ENCODE results near the gene SULT6B1. TPM values are rescaled to one million over a fixed set of nuclear protein-coding genes. Genes with fewer than 3 reads are reported as not detected.

Gene SULT6B1
- total RNA-seq, 2 experiments from 2014 or later, result not detected

DNA sequence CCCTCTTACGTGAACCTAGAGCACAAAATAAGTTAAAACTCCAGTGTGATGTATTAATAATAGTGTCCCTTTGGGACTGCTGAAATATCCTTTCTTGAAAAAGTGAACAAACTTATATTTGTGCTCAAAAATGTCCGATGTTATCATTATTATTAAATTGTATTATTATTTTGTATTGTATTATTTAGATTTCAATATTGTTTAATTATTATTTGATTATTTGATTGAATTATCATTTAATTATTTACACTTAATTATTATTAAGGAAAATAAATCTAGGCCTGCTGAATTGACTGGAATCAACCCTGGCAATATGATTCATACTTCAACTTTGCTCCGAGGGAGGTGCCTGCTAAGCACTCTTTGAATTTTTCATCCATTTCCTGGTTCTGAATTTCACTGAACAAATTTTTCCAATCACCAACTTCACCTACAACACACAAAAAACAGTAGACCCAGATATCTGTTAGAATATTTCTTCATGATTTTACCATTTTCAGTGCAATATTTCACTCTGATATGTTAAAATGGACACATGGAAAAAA is 20.8 kb downstream of the SULT6B1 start:
- H3K36me3 Mint-ChIP-seq (ENCODE audit: low read depth), result peaks cover 10% of the 10 kb centered on the region
- CTCF ChIA-PET, result interaction anchor here (0.7 to 3.3 kb wide), 14 partner anchors 9 to 229 kb away, joined by 3 to 24 read pairs (median 5); partner anchors contain the start of gene EIF2AK2
- DNase-seq (no peak), ATAC-seq (no peak)
- H3K9me3 Mint-ChIP-seq (ENCODE audit: insufficient read depth), result peaks cover 19% of the 10 kb centered on the region
- POLR2A ChIA-PET, result interaction anchor here (0.6 to 1.1 kb wide), 2 partner anchors 10 to 96 kb away, joined by 3 read pairs; no protein-coding TSS in a partner anchor
- H3K27ac Mint-ChIP-seq, result no peak overlapping the region
- no peaks in the 10 kb centered on the region for H3K27me3 Mint-ChIP-seq (ENCODE audit: low read depth)
- no peaks in the 10 kb centered on the region for H3K4me1 Mint-ChIP-seq (ENCODE audit: low read depth)
- no peak overlapping the region for H3K4me3 Mint-ChIP-seq

GRCh38 chr2:37164757-37165156 is 23.7 kb downstream of the SULT6B1 start:
- CTCF ChIA-PET, result no interaction called here
- no peak for ATAC-seq

DNA sequence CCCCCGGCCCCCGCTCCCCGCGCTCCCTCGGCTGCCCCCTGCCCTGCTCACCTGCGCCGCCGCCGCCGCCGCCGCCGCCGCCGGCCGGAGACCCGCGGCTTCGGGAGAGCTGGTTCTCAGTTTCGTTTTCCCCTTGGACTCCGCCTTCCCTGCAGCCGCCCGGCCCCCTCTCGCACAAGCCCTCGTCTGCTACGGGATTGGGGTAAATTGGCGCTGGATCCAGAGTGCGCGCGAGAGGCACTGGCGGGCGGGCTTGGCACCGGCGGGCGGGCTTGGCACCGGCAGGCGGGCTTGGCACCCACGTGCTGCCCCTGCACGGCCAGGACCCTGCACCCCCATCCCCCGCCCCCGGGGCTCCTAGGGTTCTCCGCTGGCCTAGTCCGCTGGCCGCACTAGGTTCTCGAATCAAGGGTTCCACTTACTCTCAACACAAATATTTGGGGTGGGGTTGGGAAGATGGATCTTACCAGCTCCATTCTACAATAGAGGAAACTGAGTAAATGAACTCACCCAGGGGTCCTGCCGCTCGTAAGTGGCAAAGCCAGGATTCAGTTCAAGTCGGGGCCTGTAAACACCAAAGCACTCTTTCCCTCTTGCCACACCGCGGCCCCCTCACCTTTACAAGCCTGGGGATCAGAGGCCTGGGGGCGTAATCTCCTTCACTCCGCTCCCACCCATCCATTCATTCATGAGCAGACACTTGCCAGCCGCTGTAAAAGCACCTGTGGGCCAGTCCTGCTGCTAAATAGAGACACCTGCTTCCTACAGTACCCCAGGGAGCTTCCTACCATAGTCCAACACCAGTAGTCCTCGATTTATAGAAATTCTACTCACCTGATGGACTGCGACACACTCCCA is 31.4 kb downstream of the SULT6B1 start, which contains the start of gene EIF2AK2:
TSS of gene EIF2AK2 (minus strand) at position 124 of the 858 bp plus-strand sequence. CDS start 9,174 bp downstream, outside the sequence.
- CTCF ChIA-PET, result interaction anchor here (0.8 to 3.3 kb wide), 2 partner anchors 11 to 75 kb away, joined by 3 to 24 read pairs; no protein-coding TSS in a partner anchor
- H3K27me3 Mint-ChIP-seq (ENCODE audit: low read depth), result no peaks in the 10 kb centered on the region
- H3K4me1 Mint-ChIP-seq (ENCODE audit: low read depth), result peaks cover 44% of the 10 kb centered on the region
- peak within 1 kb of the TSS; percentile 98 for H3K27ac Mint-ChIP-seq
- no peaks in the 10 kb centered on the region for H3K9me3 Mint-ChIP-seq (ENCODE audit: insufficient read depth)
- peak within 1 kb of the TSS; percentile 98 for H3K4me3 Mint-ChIP-seq
- peaks cover 38% of the 10 kb centered on the region for H3K36me3 Mint-ChIP-seq (ENCODE audit: low read depth)
- DNase-seq (peak; percentile 94), ATAC-seq (peak; percentile 97)
- POLR2A ChIA-PET, result interaction anchor here (0.6 to 2.7 kb wide), 16 partner anchors 9 to 1871 kb away, joined by 3 to 12 read pairs (median 4); partner anchors contain the start of genes CEBPZ, CEBPZOS, HNRNPLL and NDUFAF7

More at GRCh38 chr2:37164757-37165156, 23.7 kb downstream of the SULT6B1 start:
- Mint-ChIP-seq H3K4me3 (no peak overlapping the region), H3K4me1 (ENCODE audit: low read depth) (peaks cover 3% of the 10 kb centered on the region), H3K36me3 (ENCODE audit: low read depth) (peaks cover 10% of the 10 kb centered on the region), H3K27me3 (ENCODE audit: low read depth) (no peaks in the 10 kb centered on the region), H3K9me3 (ENCODE audit: insufficient read depth) (peaks cover 19% of the 10 kb centered on the region), H3K27ac (no peak overlapping the region)
- no peak for DNase-seq
- POLR2A ChIA-PET, result no interaction called here

GRCh38 chr2:37156071-37156856 is 32.2 kb downstream of the SULT6B1 start:
- H3K4me1 Mint-ChIP-seq (ENCODE audit: low read depth), result peaks cover 51% of the 10 kb centered on the region
- no peaks in the 10 kb centered on the region for H3K9me3 Mint-ChIP-seq (ENCODE audit: insufficient read depth)
- CTCF ChIA-PET, result interaction anchor here (0.8 to 3.3 kb wide), 2 partner anchors 12 to 76 kb away, joined by 3 to 24 read pairs; no protein-coding TSS in a partner anchor
- H3K36me3 Mint-ChIP-seq (ENCODE audit: low read depth), result peaks cover 46% of the 10 kb centered on the region
- H3K27me3 Mint-ChIP-seq (ENCODE audit: low read depth), result no peaks in the 10 kb centered on the region
- POLR2A ChIA-PET, result interaction anchor here (0.6 to 2.7 kb wide), 14 partner anchors 8 to 1872 kb away, joined by 3 to 12 read pairs (median 4); partner anchors contain the start of genes CEBPZ, CEBPZOS, HNRNPLL and NDUFAF7
- DNase-seq, result peak; percentile 57
- H3K27ac Mint-ChIP-seq, result peak overlapping the region; percentile 98
- peak overlapping the region; percentile 98 for H3K4me3 Mint-ChIP-seq
- ATAC-seq, result peak; percentile 36

DNA sequence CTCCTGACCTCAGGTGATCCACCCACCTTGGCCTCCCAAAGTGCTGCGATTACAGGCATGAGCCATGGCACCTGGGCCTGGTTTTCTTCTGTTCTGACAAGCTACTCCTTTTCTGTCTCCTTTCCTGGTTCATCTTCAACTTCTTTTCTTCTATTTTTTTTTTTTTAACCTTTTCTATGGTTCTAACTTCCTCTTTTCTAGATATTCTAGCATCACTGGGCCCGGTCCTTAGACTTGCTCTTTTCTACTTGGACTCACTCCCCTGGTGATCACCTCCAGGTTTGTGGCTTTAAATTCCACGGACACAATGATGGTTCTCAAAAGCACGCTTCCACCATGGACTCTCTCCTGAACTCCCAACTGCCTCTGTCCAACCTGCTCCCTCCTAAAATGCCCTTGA is 33.7 kb downstream of the SULT6B1 start:
- Mint-ChIP-seq H3K4me3 (peak overlapping the region; percentile 98), H3K4me1 (ENCODE audit: low read depth) (peaks cover 58% of the 10 kb centered on the region), H3K27ac (peak overlapping the region; percentile 98), H3K27me3 (ENCODE audit: low read depth) (no peaks in the 10 kb centered on the region), H3K36me3 (ENCODE audit: low read depth) (peaks cover 57% of the 10 kb centered on the region), H3K9me3 (ENCODE audit: insufficient read depth) (no peaks in the 10 kb centered on the region)
- no peak for ATAC-seq
- CTCF ChIA-PET, result no interaction called here
- POLR2A ChIA-PET, result no interaction called here
- no peak for DNase-seq

DNA sequence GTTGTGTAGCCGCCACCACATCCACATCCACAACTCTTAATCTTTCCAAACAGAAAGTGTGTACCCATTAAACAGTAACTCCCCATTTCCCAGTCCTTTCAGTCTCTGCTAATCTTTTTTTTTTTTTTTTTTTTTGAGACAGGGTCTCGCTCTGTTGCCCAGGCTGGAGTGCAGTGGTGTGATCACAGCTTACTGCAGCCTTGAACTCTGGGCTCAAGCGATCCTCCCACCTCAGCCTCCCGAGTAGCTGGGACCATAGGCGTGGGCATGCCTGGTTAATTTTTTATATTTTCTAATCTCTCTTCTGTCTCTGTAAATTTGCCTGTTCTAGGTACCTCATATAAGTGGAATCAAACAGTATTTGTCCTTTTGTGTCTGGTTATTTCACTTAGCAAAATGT is 35.2 kb downstream of the SULT6B1 start:
- ChIA-PET POLR2A (no interaction called here), CTCF (no interaction called here)
- ATAC-seq (no peak), DNase-seq (no peak)
- Mint-ChIP-seq H3K27me3 (ENCODE audit: low read depth) (no peaks in the 10 kb centered on the region), H3K36me3 (ENCODE audit: low read depth) (peaks cover 69% of the 10 kb centered on the region), H3K4me1 (ENCODE audit: low read depth) (peaks cover 68% of the 10 kb centered on the region), H3K4me3 (no peak overlapping the region), H3K27ac (no peak overlapping the region), H3K9me3 (ENCODE audit: insufficient read depth) (no peaks in the 10 kb centered on the region)

DNA sequence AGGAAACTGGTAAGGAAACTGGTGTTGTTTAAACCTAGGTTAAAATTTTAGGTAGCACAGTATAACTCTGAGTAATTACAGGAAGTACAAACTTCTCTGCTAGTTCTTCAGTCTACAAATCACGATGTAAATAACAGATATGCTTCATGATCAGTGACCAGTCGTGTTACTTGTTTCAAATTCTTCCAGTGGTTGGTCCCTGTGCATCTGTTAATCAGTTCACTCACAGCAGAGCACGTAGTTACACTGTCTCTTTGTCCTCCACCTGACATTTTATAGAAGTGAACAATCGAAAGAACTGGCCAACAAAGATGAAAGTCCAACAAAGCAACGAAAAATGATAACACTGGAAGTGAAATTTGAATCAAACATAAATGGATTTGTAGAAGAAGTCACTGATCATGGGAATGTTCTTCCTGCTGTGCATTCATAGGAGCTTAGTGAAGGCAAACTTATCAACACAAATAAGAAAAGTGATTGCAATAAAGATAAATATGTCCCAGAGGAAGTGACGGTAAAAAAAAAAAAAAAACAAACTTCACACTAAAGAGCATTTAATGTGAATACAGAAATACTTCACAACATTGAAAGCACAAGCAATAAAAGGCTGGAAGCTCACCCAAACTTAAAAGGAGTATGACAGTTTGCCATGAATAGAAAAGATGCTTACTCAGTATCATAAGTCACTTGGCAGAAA is 38.7 kb downstream of the SULT6B1 start:
- H3K27ac Mint-ChIP-seq, result peak overlapping the region; percentile 74
- POLR2A ChIA-PET, result no interaction called here

GRCh38 chr2:37148325-37148724 is 40.1 kb downstream of the SULT6B1 start:
- no peak overlapping the region for H3K27ac Mint-ChIP-seq
- ATAC-seq (no peak), DNase-seq (no peak)
- CTCF ChIA-PET, result no interaction called here
- H3K4me3 Mint-ChIP-seq, result no peak overlapping the region
- no peaks in the 10 kb centered on the region for H3K27me3 Mint-ChIP-seq (ENCODE audit: low read depth)
- H3K36me3 Mint-ChIP-seq (ENCODE audit: low read depth), result peaks cover 71% of the 10 kb centered on the region
- no peaks in the 10 kb centered on the region for H3K9me3 Mint-ChIP-seq (ENCODE audit: insufficient read depth)
- POLR2A ChIA-PET, result interaction anchor here (1.4 kb wide), 1 partner anchor 8 kb away, joined by 3 read pairs; the partner anchor contains the start of gene EIF2AK2
- H3K4me1 Mint-ChIP-seq (ENCODE audit: low read depth), result peaks cover 44% of the 10 kb centered on the region

More for the DNA sequence above, 38.7 kb downstream of the SULT6B1 start:
- Mint-ChIP-seq H3K36me3 (ENCODE audit: low read depth) (peaks cover 75% of the 10 kb centered on the region), H3K9me3 (ENCODE audit: insufficient read depth) (no peaks in the 10 kb centered on the region), H3K4me3 (no peak overlapping the region), H3K27me3 (ENCODE audit: low read depth) (no peaks in the 10 kb centered on the region), H3K4me1 (ENCODE audit: low read depth) (peaks cover 56% of the 10 kb centered on the region)
- CTCF ChIA-PET, result no interaction called here
- ATAC-seq (peak; percentile 32), DNase-seq (no peak)

DNA sequence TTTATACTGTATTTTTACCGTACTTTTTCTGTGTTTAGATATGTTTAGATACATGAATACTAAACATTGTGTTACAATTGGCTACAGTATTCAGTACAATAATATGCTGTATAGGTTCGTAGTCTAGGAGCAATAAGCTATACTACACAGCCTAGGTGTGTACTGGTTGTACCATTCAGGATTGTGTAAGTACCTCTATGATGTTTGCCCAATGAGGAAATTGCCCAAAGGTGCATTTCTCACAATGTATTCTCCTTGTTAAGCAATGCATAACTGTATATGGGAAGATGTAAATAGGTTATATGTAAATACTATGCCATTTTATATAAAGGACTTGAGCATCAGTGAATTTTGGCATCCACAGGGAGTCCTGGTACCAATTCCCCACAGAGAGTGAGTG is 42.4 kb downstream of the SULT6B1 start:
- ChIA-PET POLR2A (interaction anchor here (1.5 kb wide), 1 partner anchor 11 kb away, joined by 6 read pairs; the partner anchor contains the start of gene EIF2AK2), CTCF (no interaction called here)
- no peak overlapping the region for H3K4me3 Mint-ChIP-seq
- H3K4me1 Mint-ChIP-seq (ENCODE audit: low read depth), result peaks cover 26% of the 10 kb centered on the region
- no peak overlapping the region for H3K27ac Mint-ChIP-seq
- ATAC-seq (no peak), DNase-seq (no peak)
- no peaks in the 10 kb centered on the region for H3K9me3 Mint-ChIP-seq (ENCODE audit: insufficient read depth)
- H3K27me3 Mint-ChIP-seq (ENCODE audit: low read depth), result no peaks in the 10 kb centered on the region
- peaks cover 65% of the 10 kb centered on the region for H3K36me3 Mint-ChIP-seq (ENCODE audit: low read depth)

GRCh38 chr2:37143974-37144373 is 44.5 kb downstream of the SULT6B1 start:
- peaks cover 12% of the 10 kb centered on the region for H3K4me1 Mint-ChIP-seq (ENCODE audit: low read depth)
- H3K36me3 Mint-ChIP-seq (ENCODE audit: low read depth), result peaks cover 68% of the 10 kb centered on the region
- ATAC-seq, result no peak
- no peak overlapping the region for H3K4me3 Mint-ChIP-seq
- no peaks in the 10 kb centered on the region for H3K27me3 Mint-ChIP-seq (ENCODE audit: low read depth)
- ChIA-PET POLR2A (no interaction called here), CTCF (interaction anchor here (0.6 kb wide), 1 partner anchor 791 kb away, joined by 4 read pairs; no protein-coding TSS in a partner anchor)
- DNase-seq, result no peak
- H3K9me3 Mint-ChIP-seq (ENCODE audit: insufficient read depth), result no peaks in the 10 kb centered on the region
- H3K27ac Mint-ChIP-seq, result no peak overlapping the region

DNA sequence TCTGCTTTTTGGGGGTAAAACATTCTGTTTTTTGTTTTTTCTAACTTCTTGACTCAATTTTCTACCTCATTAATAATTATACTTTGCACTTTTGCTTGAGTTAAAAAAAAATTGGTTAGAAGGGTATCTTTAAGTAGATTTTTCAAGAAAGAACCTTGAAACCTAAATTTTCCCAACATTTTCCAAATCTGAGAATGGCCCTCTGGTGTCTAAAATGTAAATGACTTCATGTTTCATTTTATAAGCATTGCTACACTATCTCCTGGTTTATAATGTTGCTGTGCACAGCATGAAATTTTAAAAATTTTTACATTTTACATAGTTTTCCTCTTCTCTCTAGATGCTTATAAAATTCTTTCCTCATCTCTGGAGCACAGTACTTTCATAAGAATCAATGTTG is 45.9 kb downstream of the SULT6B1 start:
- DNase-seq (no peak), ATAC-seq (no peak)
- CTCF ChIA-PET, result no interaction called here
- H3K4me3 Mint-ChIP-seq, result no peak overlapping the region
- H3K27me3 Mint-ChIP-seq (ENCODE audit: low read depth), result no peaks in the 10 kb centered on the region
- H3K27ac Mint-ChIP-seq, result no peak overlapping the region
- peaks cover 66% of the 10 kb centered on the region for H3K36me3 Mint-ChIP-seq (ENCODE audit: low read depth)
- POLR2A ChIA-PET, result interaction anchor here (0.7 kb wide), 1 partner anchor 650 kb away, joined by 3 read pairs; no protein-coding TSS in a partner anchor
- H3K4me1 Mint-ChIP-seq (ENCODE audit: low read depth), result peaks cover 4% of the 10 kb centered on the region
- no peaks in the 10 kb centered on the region for H3K9me3 Mint-ChIP-seq (ENCODE audit: insufficient read depth)
